Kasumi-1 (cell line): Measurements from ENCODE around the gene DPP6.

Experiments
- DNase-seq, 2 experiments: peaks; one replicate each; lab custom pipeline; 2025; lab: John Stamatoyannopoulos, UW

DPP6 gene

DNA sequence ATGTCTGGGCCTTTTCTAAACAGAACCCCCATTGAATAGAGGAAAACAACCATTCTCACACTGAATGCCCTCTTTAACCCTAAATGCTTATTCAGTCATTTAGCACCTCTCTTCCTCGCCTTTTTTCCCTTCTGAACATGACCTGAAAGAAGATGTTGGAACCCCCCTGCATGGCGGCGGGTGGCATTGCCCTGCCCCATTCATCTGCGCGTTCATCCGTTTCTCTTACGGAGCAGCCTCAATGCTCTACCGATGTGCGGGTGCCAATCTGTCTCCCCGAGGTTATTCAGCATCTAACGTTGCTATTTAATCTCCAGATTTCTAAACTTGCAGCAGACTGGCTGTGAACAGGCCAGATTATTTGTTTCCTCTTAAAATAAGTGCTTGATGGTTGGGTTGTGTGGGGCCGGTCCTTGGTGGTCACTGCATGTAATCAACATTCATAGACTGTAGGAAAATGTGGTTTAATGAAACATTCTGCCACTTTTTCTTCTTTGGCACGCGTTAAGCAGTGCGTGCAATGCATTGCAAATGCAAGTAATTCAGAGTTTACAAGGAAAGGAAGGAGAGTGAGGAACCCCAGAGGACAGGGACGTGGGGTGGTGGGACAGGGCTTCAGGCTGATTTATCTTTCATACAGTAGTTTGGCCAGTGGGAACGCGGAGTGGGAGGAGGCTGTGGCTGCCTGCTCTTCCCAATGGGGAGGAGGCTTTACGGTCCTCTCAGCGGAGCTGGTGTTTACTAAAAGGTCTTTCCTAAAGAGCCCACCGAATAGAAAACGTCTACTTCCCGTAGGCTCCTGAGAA, 286.7 kb downstream of the DPP6 start:
- DNase-seq: no peak

DNA sequence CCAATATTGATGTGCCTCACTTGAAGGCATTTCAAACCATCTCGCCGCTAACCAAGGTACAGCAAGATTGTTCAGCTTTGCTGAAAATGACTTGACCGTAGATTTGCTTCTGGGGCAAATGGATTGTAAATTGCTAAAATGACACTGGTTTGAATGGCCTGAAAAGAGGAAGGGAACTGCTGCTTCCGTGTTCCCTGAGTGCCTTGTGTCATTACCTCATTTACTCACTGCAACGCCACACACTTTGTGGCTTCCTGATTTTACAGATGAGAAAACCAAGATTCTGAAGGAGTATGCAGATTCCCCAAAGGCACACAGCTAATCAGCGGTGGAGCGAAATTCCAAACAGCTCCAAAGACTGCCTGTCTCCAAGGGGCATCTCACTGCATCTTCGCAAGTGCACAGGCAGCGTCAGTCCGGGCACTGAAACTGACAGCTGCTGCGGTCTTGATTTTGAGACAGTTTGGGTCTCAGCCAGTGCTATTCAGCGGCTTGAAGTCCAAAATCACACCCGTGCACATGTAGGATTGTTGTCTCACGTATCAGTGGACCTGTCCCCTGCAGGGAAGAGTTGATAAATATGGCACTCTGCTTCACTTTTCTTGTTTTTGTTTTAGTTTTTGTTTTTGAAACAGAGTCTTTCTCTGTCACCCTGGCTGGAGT, 290.9 kb downstream of the DPP6 start:
- no peak for DNase-seq

DNA sequence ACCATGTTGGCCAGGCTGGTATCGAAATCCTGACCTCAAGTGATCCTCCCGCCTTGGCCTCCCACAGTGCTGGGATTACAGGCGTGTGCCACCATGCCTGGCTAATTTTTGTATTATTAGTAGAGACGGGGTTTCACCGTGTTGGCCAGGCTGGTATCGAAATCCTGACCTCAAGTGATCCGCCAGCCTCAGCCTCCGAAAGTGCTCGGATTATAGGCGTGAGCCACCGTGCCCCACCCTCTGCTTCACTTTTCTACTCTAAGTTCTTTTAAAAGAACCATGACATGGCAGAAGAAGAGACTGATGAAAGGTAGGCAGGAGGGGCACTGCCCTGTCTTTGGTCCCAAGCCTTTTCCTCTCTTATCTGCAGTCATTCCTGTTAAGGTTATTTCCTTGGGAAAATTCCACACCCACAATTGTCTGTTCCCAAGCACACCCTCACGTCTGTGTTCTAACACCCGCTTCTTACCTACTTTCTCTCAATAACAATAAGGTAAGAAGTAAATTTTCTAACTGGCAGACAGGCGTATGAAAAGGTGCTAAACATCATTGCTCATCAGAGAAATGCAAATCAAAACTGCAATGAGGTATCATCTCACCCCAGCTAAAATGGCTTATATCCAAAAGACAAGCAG, 291.7 kb downstream of the DPP6 start:
- DNase-seq: no peak

DNA sequence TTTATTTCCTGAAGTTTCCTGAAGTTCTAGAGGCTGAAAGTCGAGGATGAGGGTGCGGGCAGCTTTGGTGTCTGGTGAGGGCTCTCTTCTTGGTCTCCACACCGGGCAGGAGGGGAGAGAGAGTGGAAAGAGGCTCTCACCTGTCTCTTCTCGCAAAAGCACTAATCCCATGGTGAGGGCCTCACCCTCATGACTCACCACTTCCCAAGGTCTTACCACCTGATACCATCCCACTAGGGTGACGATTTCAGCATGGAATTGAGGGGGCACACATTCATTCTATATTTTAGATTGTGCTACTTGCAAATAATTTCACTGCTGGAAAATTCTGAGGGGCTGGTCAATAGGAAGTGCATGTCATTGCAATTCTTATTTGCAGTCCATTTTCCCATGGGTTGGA, 292.9 kb downstream of the DPP6 start:
- DNase-seq: no peak

DNA sequence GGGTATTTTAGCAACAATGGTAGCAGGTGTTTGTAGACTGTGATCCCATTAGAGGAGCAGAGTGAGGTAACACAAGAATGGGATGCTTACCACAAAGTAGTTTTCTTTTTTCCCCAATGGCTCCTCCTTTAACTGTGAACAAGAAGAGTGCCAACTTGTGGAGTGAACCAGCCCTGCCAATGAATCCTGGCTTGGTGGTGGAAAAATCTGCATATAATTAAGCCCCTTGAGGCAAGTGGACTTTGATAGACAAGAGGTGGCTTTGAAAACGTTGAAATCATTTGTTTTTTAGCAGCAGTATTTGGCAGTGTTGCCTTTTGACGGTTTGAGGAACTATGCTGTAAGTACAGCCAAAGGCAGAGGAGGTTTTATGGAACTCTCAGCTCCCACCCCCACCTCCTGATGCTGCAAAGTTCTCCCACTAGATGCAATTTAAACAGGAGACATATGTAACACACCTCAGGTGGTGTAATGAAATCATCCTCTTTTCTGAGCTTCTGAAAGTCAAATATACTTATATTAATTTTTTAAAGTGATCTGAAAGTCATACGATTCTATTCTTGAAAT, 295.6 kb downstream of the DPP6 start:
- DNase-seq: no peak

DNA sequence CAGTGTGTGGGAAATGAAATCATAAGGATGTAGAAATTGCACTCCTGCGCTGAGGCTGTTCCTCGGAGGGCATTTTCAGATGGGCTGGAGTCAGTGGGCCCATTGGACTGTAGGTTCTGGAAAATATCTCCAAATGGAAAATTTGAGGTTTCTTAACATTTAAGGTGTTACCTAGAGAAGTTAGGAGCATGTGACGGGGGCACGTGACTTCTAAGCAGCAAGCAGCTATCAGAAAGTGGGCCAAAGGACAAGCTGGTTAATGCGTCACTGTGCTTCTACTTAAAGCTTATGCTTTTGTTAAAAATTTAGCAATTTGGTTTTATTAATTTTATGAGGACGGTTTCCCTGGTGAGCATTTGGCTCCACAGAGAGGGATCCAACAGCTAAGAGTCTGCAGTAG, 298.7 kb downstream of the DPP6 start:
- DNase-seq: no peak

DNA sequence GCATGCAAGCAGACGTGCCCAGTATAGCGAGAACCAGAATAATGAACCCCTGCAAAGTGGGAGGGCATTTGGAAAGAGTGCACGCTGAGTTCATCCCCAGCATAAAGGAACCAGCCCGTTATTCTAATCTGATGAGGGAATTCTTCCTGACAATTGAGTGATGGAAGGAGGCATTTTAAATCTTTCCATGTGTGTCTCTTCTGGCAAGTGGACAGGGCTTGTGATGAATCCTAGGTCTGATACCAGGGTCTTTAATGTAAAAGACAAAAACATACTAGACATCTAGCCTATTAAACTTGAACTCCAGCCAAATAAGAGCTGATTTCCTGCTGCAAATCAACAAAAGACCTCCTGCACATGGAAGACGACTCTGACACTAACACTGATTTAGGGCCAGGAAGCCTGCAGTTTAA, 301.2 kb downstream of the DPP6 start:
- DNase-seq: no peak

DNA sequence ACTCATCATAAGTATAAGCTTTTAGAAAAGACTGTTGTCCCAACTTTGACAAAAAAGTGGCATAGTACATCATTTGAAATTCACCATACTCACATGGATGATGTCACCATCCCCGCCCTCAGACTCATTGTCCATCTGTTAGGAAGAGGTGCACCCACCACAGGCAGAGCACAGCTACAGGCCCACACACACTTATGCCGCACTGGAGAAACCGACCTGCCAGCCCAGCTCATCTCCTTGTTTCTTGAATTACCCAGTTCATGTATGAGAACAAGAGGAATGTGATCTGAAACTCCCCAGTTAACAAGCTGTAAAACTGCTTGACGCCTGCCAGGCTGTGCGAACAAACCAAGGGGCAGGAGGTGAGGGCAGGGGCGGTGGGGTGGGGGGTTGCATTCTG, 312.0 kb downstream of the DPP6 start:
- DNase-seq: no peak

DNA sequence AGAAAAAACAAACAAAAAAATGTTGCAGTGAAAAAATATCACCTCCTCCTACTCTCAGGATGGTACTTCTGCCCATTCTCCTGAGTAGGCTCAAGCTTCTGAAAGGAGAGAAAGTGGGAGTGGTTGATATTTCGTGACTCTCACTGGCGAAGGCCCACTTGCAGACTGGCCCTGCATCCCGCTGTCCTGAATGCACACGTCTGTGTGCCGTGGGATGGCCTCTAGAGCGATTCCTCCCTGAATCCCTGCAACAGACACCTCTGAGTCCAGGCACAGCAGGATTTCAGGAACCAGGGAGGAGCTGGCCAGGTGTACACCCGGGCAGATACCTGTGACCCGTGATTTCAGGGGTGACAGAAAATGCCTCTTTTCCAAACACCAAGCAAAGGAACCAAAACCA, 319.2 kb downstream of the DPP6 start:
- no peak for DNase-seq

DNA sequence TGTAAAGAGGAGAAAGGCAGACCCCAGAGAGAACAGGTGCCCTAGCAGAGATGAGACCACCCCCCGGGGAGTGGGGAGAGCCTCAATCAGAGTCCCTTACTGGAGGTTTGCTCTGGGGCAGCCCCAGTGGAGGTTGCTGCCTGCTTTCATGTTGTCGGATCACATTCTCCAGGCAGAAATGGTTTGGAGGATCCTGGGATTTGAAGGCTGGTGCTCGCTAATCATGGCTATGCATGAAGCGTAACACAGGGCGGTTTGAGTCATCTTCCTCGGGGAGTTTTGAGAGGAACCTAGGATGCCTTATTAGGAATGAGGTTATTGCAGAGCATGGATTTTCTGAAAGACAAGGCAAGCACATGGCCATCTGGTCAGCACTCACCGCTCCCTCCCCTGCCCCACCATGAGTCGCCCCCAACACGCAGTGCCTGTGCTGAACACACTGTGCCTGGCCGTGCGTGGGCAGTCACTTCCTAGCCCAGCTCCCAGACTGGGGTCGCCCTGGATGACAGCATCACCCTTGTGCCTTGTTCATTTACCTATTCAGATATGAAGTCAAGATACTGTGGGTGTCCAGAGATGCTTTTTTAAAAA, 319.9 kb downstream of the DPP6 start:
- DNase-seq: no peak

DNA sequence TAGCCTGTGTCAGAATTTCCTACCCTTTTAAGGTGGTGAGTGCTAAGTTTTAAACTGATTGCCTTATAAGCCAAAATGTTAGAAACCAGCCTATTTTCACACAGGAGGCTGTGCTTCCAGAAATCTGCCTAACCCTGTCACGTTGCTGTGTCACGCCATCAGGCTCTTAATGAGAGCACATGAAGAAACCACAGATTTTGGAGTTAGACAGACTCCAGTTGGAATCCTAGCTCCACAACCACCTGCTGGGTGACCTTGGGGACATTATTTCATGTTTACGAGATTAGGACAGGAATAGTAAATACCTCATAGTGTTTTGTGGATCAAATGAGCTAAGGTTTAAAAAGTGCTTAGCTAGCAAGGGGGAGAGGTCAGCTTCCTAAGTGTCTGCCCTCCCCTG, 321.8 kb downstream of the DPP6 start:
- DNase-seq: no peak

DNA sequence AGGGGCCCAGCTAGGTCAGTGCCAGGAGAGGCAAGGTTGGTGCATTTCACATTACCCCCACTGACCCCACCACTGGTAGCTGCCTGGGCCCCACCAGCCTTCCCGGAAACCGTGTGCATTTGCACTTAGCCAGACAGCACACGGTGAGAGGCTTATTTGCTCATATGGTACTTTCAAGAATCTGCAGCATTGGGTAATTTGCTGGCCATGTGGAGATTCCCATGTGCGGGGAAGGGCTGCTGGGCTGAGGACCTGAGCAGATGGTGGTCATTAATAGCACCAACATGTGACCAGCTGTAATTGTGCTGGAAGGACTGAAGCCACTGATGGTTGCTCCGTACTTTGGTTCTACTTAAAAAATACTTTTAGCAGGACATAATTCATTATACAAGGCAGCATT, 323.8 kb downstream of the DPP6 start:
- no peak for DNase-seq

DNA sequence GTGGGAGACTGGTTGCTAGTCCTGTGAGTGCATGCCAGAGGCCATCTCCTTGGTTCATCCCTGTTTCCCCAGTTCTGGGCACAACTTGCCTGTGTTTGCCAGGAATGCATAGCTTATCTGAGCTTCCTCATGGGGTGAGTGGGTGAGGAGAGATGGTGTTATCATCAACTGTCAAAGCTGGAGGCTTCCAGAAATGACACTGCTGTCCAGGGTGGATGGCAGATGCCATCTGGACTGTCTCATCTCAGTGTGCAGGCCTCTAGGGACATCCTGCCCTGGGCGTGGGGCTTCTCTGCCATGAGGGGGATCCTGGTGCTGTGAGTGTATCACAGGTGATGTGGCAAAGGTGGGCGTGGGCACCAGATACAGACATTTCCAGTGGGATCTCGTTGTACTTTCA, 328.6 kb downstream of the DPP6 start:
- no peak for DNase-seq

DNA sequence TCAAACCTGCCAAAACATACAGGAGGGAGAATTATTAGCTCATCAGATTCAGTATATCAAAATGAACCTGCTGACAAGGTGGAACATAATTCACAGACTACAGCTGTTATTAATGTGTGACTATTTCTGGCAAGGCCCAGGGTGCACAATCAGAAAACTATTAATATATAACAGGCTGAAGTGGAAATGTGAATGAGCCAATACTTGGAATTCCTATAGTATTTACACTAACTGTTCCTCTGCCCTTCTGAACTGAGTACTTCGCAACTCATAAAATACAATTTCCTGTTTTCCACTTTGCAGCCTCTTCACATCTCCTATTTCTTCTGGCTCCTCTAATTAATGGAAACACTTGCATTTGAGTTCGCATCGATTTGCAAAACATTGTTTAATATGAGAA, 330.8 kb downstream of the DPP6 start:
- no peak for DNase-seq

DNA sequence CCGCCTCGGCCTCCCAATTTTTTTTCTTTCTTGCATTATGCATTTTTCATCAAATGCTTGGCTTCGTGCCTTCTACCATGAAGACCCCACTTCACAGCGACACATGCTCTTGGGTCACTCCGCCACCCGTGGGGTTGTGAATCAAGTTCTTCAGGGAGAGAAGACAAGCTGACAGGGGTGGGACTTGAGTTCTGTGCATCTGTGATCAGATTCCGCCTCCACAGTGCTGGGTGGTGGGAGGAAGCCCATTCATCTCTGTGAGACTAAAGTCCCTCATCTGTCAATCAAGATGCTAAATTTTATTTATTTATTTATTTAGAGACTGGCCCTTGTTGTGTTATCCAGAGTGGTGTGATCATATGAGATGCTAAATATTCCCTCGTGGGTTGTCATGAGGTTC, 333.0 kb downstream of the DPP6 start:
- no peak for DNase-seq

DNA sequence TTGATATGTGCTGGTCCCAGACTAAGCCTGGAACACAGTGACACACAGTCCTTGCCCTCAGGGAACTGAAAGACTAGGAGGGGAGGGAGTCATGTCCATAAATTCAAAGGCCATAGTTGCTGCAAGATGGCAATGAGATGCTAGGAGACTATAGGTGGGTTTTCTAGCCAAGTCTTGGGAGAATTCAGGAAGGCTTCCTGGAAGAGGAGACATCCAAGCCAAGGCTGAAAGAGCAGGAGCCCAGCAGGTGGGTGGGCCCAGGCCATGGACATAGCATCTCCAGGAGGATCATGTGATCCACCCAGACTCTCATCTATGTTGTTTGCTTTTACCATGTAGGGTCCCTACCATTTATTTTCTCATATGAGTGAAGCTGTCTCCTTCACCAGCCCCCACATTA, 335.1 kb downstream of the DPP6 start:
- no peak for DNase-seq

DNA sequence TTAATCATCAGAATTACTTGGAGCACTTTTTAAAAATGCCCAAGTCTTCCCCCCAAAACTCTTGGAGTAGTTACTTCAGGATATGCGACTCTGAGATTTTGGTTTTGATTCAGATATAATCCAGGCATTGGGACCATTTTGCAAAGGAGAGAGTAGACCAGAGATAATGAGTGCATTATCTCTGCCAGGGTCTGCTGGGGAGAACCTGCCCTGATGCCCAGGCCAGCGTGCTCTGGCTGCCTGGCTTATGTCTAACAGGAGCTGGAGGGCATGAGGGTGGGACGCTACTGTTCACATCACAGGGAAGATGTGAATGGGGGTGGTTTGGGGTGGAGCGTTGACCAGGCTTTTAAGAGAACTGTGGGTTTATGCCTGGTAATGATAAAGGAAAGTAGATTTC, 336.2 kb downstream of the DPP6 start:
- no peak for DNase-seq

DNA sequence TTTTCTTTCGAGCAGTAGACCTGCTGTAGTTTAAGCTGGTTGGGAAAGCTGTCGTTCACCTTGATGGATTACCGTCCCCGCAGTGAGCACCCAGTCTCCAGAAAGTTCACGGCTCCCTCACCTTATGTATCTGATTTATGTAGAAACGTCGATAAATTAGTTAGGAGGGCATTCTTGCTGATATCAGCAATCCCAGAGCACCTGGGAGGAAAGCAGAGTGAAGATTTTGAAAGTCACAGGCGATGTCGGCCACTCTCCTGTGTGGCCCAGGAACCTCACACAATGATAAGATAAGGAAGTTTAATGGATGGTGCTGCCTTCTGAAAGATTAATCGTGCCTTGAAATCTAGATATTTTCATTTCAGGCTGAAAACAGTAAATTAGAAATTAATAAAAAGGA, 336.8 kb downstream of the DPP6 start:
- no peak for DNase-seq

DNA sequence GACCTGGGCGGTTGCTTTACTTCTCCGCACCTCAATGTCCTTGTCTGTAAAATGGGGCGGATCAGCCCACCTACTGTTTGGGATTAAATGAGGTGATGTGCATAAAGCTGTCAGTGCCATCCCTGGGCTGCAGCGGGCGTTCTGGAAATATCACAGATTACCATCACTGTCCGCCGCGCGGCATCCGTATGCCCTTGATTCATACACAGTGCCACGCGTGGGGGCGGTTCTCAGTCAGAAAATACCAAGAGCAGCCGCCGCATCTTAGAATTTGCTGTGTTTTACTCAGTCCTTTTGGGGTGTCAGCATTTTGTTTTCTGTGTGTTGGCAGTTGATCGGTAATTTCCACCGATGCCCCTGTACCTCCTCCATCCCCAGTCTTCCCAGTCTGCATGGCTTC, 338.8 kb downstream of the DPP6 start:
- no peak for DNase-seq

DNA sequence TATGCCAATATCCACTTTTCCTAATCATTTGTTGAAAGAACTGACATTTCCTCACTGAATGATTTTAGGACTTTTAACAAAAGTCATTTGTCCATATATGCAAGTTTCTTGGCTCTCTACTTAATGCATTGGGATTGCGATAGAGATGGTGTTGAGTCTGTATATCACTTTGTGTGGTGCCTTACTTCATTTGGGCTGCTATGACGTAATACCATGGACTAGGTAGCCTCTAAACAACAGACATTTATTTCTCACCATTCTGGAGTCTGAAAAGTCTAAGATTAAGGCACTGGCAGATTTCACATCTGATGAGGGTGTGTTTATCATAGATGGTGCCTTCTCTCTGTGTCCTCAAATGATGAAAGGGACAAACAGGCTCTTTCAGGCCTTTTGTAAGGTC, 342.6 kb downstream of the DPP6 start:
- no peak for DNase-seq

DNA sequence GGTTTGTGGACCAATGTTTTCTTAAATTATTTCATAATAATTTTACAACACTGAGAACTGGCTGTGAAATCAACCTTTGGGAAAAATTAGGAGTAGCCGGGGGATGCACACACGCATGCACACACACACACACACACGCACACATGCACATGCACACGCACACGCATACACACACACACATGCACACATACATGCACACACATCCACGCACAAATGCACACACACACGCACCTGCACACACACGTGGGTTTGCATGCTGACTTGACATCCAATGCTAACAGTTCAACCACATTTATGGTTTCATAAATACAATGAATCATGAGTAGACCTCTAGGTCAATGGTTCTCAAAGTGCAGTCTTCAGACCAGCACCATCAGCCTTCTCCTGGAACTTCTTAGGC, 354.1 kb downstream of the DPP6 start:
- no peak for DNase-seq

DNA sequence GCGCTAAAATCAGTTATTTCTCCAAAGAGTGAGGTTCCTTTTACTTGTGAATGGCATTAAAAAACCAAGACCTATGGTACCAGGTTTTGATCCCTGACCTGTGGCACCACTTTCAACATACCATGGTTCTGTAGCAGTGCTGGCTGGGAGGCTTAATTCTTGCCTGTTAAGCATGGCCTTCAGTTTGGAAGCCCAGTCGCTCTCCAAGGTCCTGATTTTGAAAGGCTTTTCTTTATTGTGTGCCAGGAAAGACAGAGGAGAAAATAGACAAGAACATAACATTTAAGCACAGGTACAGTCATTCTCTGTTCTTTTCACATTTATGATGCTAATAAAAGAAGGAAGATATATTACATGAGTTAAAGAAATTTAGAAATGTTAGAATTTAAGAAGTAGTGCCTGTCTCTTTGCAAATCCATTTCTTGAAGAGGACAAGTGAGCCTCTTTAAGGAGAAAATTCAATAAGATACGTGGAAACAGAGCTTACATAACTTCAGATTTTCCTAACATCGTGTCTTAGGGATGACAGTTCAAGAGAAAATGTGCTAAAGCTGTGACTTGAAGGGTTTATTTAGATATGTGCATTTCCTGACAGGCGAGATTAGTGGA, 357.6 kb downstream of the DPP6 start:
- DNase-seq: peak; percentile 18 to 39
